Mesenchymal stem cell (in vitro differentiated cells and primary cell): ENCODE results near the gene TOE1.
A peak's percentile ranks its signal among the peaks of the same experiment; 100 is the strongest.

Experiments used
- DNase-seq: peaks from one replicate; pipeline ENCODE4 v3.0.0-alpha.2; 2013
- H2AFZ ChIP-seq: one replicate; pipeline ENCODE4 v1.6.1; 2013; ENCODE audit warnings: low read depth, mild to moderate bottlenecking, control low read depth, inconsistent platforms, low read length, moderate library complexity
- H2AK5ac ChIP-seq: 2 replicates; pipeline ENCODE4 v1.6.1; 2013; ENCODE audit warnings: low read length, moderate library complexity, mild to moderate bottlenecking, inconsistent platforms; ENCODE audit not compliant: severe bottlenecking
- H2BK120ac ChIP-seq: one replicate; pipeline ENCODE4 v1.6.1; 2013; ENCODE audit warnings: low read depth, mild to moderate bottlenecking, inconsistent platforms, low read length, moderate library complexity
- H2BK12ac ChIP-seq, 2 experiments: one replicate each; pipeline ENCODE4 v1.6.1; 2013; ENCODE audit warnings: inconsistent platforms in 2 of 2, low read length in 2 of 2, mild to moderate bottlenecking in 2 of 2, moderate library complexity in 2 of 2, control low read depth in 1 of 2
- H2BK15ac ChIP-seq: one replicate; pipeline ENCODE4 v1.6.1; 2013; ENCODE audit warnings: mild to moderate bottlenecking, low read depth, inconsistent platforms; ENCODE audit not compliant: poor library complexity, severe bottlenecking
- H2BK5ac ChIP-seq: 2 replicates; pipeline ENCODE4 v1.6.1; 2013; ENCODE audit warnings: low read depth, mild to moderate bottlenecking, low read length, control low read depth, inconsistent platforms; ENCODE audit not compliant: poor library complexity, severe bottlenecking
- H3K14ac ChIP-seq, 2 experiments: one replicate each; pipeline ENCODE4 v1.6.1; 2013; ENCODE audit warnings: inconsistent platforms in 2 of 2, low read length in 2 of 2, control low read depth in 1 of 2, mild to moderate bottlenecking in 1 of 2, moderate library complexity in 1 of 2
- H3K18ac ChIP-seq, 2 experiments: one replicate each; pipeline ENCODE4 v1.6.1; 2013; ENCODE audit warnings: inconsistent platforms in 2 of 2, low read length in 2 of 2, control low read depth in 1 of 2, low read depth in 1 of 2, mild to moderate bottlenecking in 1 of 2
- H3K23ac ChIP-seq, 2 experiments: one replicate each; pipeline ENCODE4 v1.6.1; 2013; ENCODE audit warnings: inconsistent platforms in 2 of 2, low read length in 2 of 2, mild to moderate bottlenecking in 2 of 2, moderate library complexity in 2 of 2, control low read depth in 1 of 2
- H3K27ac ChIP-seq: 2 replicates; pipeline ENCODE4 v1.5.1; 2013; ENCODE audit warnings: mild to moderate bottlenecking, moderate library complexity, low read length, control low read depth, inconsistent platforms; ENCODE audit not compliant: poor library complexity, severe bottlenecking
- H3K27me3 ChIP-seq, 2 experiments: 2 replicates each; pipeline versions ENCODE4 v1.6.1 to v1.7.0; 2013; ENCODE audit warnings: low read length in 2 of 2, mild to moderate bottlenecking in 2 of 2, moderate library complexity in 2 of 2, control low read depth in 1 of 2, inconsistent platforms in 1 of 2; ENCODE audit not compliant: control insufficient read depth in 1 of 2, insufficient read depth in 1 of 2
- H3K36me3 ChIP-seq, 2 experiments: 2 replicates each; pipeline versions ENCODE4 v1.6.1 to v1.7.0; 2013; ENCODE audit warnings: low read length in 2 of 2, control low read depth in 1 of 2, inconsistent platforms in 1 of 2, low read depth in 1 of 2, mild to moderate bottlenecking in 1 of 2; ENCODE audit not compliant: insufficient read depth in 2 of 2, control insufficient read depth in 1 of 2
- H3K4ac ChIP-seq, 2 experiments: one replicate each; pipeline ENCODE4 v1.6.1; 2013; ENCODE audit warnings: inconsistent platforms in 2 of 2, low read length in 2 of 2, mild to moderate bottlenecking in 2 of 2, moderate library complexity in 2 of 2, control low read depth in 1 of 2, low read depth in 1 of 2
- H3K4me1 ChIP-seq: 2 replicates; pipeline ENCODE4 v1.6.1; 2013; ENCODE audit warnings: low read depth, low read length, control low read depth; ENCODE audit not compliant: control insufficient read depth, insufficient read depth
- H3K4me2 ChIP-seq: 2 replicates; pipeline ENCODE4 v1.6.1; 2013; ENCODE audit warnings: low read length, mild to moderate bottlenecking, inconsistent platforms; ENCODE audit not compliant: poor library complexity, severe bottlenecking
- H3K4me3 ChIP-seq, 2 experiments: 2 replicates each; pipeline versions ENCODE4 v1.5.1 to v1.7.0; 2013; ENCODE audit warnings: low read length in 2 of 2, mild to moderate bottlenecking in 2 of 2, control low read depth in 1 of 2, low read depth in 1 of 2; ENCODE audit not compliant: insufficient read depth in 1 of 2
- H3K79me1 ChIP-seq: replicated peaks from 2 replicates; pipeline ENCODE4 v1.6.1; 2013; ENCODE audit warnings: mild to moderate bottlenecking, control low read depth, low read length, inconsistent platforms; ENCODE audit not compliant: poor library complexity, severe bottlenecking
- H3K9ac ChIP-seq: 2 replicates; pipeline ENCODE4 v1.7.0; 2013; ENCODE audit warnings: mild to moderate bottlenecking, low read length, moderate library complexity
- H3K9me3 ChIP-seq: 2 replicates; pipeline ENCODE4 v1.7.0; 2013; ENCODE audit warnings: mild to moderate bottlenecking, low read length; ENCODE audit not compliant: control insufficient read depth
- H4K8ac ChIP-seq: one replicate; pipeline ENCODE4 v1.6.1; 2013; ENCODE audit warnings: inconsistent platforms, mild to moderate bottlenecking, low read length, moderate library complexity
- H4K91ac ChIP-seq: one replicate; pipeline ENCODE4 v1.6.1; 2013; ENCODE audit warnings: mild to moderate bottlenecking, low read length, inconsistent platforms
- WGBS: methylation state at CpG from one replicate; pipeline ENCODE4 v1.1.7; 2013; ENCODE audit warnings: mixed read lengths; 5-methylcytosine and 5-hydroxymethylcytosine counted together

The TOE1 gene

DNA sequence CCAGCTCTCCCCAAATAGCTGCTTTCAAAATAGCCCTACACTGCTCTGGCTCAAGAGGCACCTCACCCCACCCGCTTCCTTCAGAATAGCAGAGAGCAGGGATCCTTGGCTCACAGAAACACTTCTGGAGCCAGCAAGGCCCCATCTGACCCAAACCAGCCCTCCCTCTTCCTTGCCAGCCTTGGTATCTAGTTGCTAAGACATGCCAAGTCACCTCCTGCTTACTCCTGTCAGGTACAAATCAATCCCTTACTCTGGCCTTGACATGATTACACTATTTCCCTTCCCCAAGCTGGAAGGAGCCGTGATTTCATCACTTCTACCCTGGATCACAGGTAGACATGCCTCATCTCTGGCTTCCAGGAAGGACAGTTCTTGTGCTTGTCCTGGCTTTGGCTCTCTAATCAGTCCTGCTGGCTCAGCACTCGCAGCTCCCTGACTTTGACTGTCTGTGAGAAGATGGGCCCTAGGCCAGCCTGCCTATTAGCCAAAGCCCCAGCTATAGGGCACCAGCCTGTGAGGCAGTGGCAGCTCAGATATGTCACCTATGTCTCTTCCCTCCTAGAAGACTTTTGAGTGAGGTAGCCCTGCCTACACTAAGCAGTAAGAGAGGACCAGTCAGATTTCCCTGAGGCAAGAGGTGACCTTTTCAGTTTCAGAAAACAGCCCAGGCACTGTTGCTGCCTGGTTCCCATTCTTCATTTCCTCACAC, 9.2 kb downstream of the TOE1 start:
- no peak for DNase-seq
- Histone ChIP-seq H3K18ac (no peak overlapping the region), H3K4me3 (no peak overlapping the region), H3K4me2 (no peak overlapping the region), H2BK15ac (no peak overlapping the region), H3K27me3 (no peaks in the 10 kb centered on the region), H2AFZ (no peak overlapping the region), H3K9me3 (no peaks in the 10 kb centered on the region), H3K23ac (no peak overlapping the region), H3K9ac (no peak overlapping the region), H3K4ac (no peak overlapping the region), H4K91ac (no peak overlapping the region), H2BK120ac (no peak overlapping the region), H3K79me1 (peaks cover 3% of the 10 kb centered on the region), H3K4me1 (peaks cover 7% of the 10 kb centered on the region), H4K8ac (peak overlapping the region; percentile 33), H2AK5ac (no peak overlapping the region), H3K36me3 (peaks cover 17 to 27% of the 10 kb centered on the region in 2 experiments), H2BK5ac (no peak overlapping the region), H3K14ac (no peak overlapping the region), H2BK12ac (no peak overlapping the region), H3K27ac (no peak overlapping the region)
- WGBS, result 66% methylated on average over 3 of the region's 3 CpGs

DNA sequence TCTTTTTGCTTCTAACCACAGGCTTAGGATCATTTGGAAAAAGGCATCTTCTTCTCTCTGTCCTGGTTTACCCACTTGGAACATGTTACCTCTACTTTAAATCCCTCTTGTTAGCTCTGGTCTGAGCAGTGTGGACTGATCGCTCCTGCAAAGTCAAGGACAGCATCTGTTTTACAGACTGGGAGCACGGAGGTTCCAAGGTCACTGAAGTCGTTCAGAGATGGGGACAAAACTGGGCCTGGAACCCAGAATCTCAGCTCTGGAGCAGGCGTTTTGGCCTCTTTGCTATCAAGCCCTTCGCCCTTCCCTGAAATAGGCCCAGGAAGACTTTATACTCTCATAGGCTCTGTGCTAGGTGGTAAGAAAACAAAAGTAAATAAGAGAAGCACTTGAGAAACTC, 11.5 kb downstream of the TOE1 start:
- H3K27ac ChIP-seq, result no peak overlapping the region
- no peaks in the 10 kb centered on the region for H3K9me3 ChIP-seq
- H3K36me3 ChIP-seq, result peaks cover 4% of the 10 kb centered on the region in 2 experiments
- no peak for DNase-seq
- no peak overlapping the region for H2BK5ac ChIP-seq
- H4K8ac ChIP-seq, result no peak overlapping the region
- no peak overlapping the region for H2BK120ac ChIP-seq
- H2AFZ ChIP-seq, result no peak overlapping the region
- no peak overlapping the region for H3K4me2 ChIP-seq
- H3K14ac ChIP-seq, result no peak overlapping the region
- no peak overlapping the region for H4K91ac ChIP-seq
- no peak overlapping the region for H3K4me3 ChIP-seq
- H2BK12ac ChIP-seq, result no peak overlapping the region
- H3K9ac ChIP-seq, result no peak overlapping the region
- H3K27me3 ChIP-seq, result no peaks in the 10 kb centered on the region
- WGBS, result 74% methylated on average over 5 of the region's 5 CpGs
- H2AK5ac ChIP-seq, result no peak overlapping the region
- H3K4me1 ChIP-seq, result peaks cover 7% of the 10 kb centered on the region
- H3K23ac ChIP-seq, result no peak overlapping the region
- H3K4ac ChIP-seq, result no peak overlapping the region
- H3K18ac ChIP-seq, result no peak overlapping the region
- no peaks in the 10 kb centered on the region for H3K79me1 ChIP-seq
- H2BK15ac ChIP-seq, result no peak overlapping the region

DNA sequence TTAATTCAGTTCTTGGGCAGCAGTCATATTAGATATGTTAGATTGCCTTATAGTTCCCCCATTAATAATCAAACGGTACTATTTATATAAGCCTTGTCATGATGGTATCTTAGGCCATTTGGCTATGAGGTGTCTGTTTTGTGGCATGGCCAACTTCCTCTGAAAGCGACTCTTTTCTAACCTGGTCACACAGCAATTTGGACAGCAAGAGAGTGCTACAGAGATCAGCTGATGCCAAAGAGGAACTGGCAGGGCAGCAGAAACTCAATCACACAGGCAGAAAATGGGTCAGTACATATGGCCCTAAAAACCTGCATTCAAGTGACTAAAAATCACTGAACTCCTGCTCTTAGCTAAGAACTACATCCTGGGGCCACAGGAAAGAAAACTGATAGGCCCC, 13.7 kb downstream of the TOE1 start:
- Histone ChIP-seq H2AK5ac (no peak overlapping the region), H3K4me2 (no peak overlapping the region), H3K9ac (no peak overlapping the region), H3K36me3 (no peaks in the 10 kb centered on the region), H2AFZ (no peak overlapping the region), H3K4me1 (no peaks in the 10 kb centered on the region), H4K8ac (no peak overlapping the region), H2BK12ac (no peak overlapping the region), H3K14ac (no peak overlapping the region), H2BK120ac (no peak overlapping the region), H3K27ac (no peak overlapping the region), H3K18ac (no peak overlapping the region), H2BK15ac (no peak overlapping the region), H3K79me1 (no peaks in the 10 kb centered on the region), H3K23ac (no peak overlapping the region), H3K27me3 (no peaks in the 10 kb centered on the region), H3K9me3 (no peaks in the 10 kb centered on the region), H4K91ac (no peak overlapping the region), H3K4ac (no peak overlapping the region), H2BK5ac (no peak overlapping the region), H3K4me3 (no peak overlapping the region)
- no peak for DNase-seq
- 96% methylated on average over 2 of the region's 2 CpGs for WGBS

DNA sequence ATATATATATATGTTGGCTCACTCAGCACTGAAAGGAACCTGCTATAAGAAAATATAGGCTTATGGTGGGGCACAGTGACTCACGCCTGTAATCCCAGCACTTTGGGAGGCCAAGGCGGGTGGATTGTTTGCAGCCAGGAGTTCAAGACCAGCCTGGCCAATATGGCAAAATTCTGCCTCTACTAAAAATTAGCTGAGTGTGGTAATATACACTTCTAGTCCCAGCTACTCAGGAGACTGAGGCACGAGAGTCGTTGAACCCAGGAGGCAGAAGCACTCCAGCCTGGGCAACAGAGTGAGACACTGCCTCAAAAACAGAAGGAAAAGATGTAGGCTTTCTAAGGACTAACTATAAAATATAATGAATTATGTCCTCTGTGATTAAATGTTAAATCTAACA, 14.9 kb downstream of the TOE1 start:
- Histone ChIP-seq H4K91ac (no peak overlapping the region), H3K4me1 (no peaks in the 10 kb centered on the region), H2BK12ac (no peak overlapping the region), H3K23ac (no peak overlapping the region), H2BK120ac (no peak overlapping the region), H3K9ac (no peak overlapping the region), H4K8ac (no peak overlapping the region), H2BK15ac (no peak overlapping the region), H2AFZ (no peak overlapping the region), H3K79me1 (no peaks in the 10 kb centered on the region), H3K18ac (no peak overlapping the region), H2BK5ac (no peak overlapping the region), H3K9me3 (no peaks in the 10 kb centered on the region), H3K4ac (no peak overlapping the region), H3K14ac (no peak overlapping the region), H3K27me3 (no peaks in the 10 kb centered on the region), H3K36me3 (no peaks in the 10 kb centered on the region), H3K4me3 (no peak overlapping the region), H2AK5ac (no peak overlapping the region), H3K27ac (no peak overlapping the region), H3K4me2 (no peak overlapping the region)
- WGBS, result 92% methylated on average over 2 of the region's 4 CpGs
- DNase-seq, result no peak
